GDM1 (cell line): ENCODE data around the gene TLCD4.
"Not testable (repeated sequence)": the region's sequence is repeated elsewhere in the genome, so short reads cannot be mapped to it uniquely, and the experiment has no call there.

Experiments
- DNase-seq: peaks from one replicate; lab custom pipeline; 2025; lab: John Stamatoyannopoulos, UW

TLCD4 gene

DNA sequence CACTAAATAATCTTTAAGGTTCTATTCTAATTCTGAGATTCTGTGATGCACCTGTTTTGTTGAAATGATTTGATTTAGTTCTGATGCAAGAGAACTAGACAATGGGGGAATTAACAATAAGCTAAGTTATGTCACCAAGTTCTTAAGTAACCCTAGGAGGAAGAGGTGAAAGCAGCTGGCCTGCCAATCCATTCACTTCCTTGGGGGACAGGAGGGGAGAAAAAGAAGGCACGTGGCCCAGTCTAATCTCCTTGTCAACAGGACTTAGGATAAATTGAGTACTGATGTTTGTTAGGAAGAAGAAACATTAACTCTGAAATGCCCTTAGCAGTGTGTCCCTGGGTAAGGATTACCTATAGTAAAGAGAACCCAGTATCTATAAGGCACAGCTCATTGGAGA lies 36.9 kb downstream of the TLCD4 start:
- DNase-seq: no peak

DNA sequence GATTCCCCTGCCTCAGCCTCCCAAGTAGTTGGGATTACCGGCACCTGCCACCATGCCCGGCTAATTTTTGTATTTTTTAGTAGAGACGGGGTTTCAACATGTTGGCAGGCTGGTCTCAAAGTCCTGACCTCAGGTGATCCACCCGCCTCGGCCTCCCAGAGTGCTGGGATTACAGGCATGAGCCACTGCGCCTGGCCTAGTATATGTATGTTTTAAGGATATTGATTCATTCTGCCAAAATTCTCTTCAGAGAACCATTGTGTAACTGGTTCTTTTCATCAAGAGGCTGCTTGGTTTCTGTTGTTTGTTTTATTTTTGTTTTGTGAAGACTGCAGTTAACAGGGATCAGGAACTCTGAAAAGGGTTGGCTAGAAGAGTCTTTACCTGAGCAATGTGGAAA lies 48.4 kb downstream of the TLCD4 start:
- DNase-seq: not testable (repeated sequence)
